SIG-M5 treated with dmso at 0.1 percent for 504 hours (cell line): ENCODE data around the gene TFAP2A.

Source experiments
- DNase-seq: peaks from one replicate; lab custom pipeline; 2025; ENCODE audit not compliant: unreplicated experiment; lab: John Stamatoyannopoulos, UW

The TFAP2A gene

GRCh38 chr6:10414756-10415616 is at the start of gene TFAP2A:
TFAP2A (minus strand) TSS chr6:10415074; CDS start chr6:10414991, 83 bp downstream.
- DNase-seq, result peak; percentile 27

GRCh38 chr6:10463491-10464481 is 48.9 kb upstream of the TFAP2A start:
- no peak for DNase-seq

- no peak for DNase-seq
Observed at GRCh38 chr6:10463040-10463439, 48.2 kb upstream of the TFAP2A start.

- DNase-seq, result no peak
Observed at GRCh38 chr6:10461850-10462249, 47.0 kb upstream of the TFAP2A start.

- DNase-seq, result no peak
Observed at GRCh38 chr6:10460096-10460495, 45.2 kb upstream of the TFAP2A start.

GRCh38 chr6:10458287-10458686 is 43.4 kb upstream of the TFAP2A start:
- no peak for DNase-seq

GRCh38 chr6:10453596-10453995 is 38.7 kb upstream of the TFAP2A start:
- DNase-seq, result no peak

GRCh38 chr6:10451828-10452509 is 37.1 kb upstream of the TFAP2A start:
- no peak for DNase-seq

- DNase-seq, result no peak
Observed at GRCh38 chr6:10451394-10451793, 36.5 kb upstream of the TFAP2A start.

- no peak for DNase-seq
Observed at GRCh38 chr6:10449751-10450150, 34.9 kb upstream of the TFAP2A start.

GRCh38 chr6:10448096-10448495 is 33.2 kb upstream of the TFAP2A start:
- DNase-seq, result no peak

GRCh38 chr6:10446548-10446947 is 31.7 kb upstream of the TFAP2A start:
- DNase-seq, result no peak

- DNase-seq, result no peak
Observed at GRCh38 chr6:10441655-10442009, 26.8 kb upstream of the TFAP2A start.

GRCh38 chr6:10441004-10441654 is 26.3 kb upstream of the TFAP2A start:
- DNase-seq, result no peak

GRCh38 chr6:10437891-10438290 is 23.0 kb upstream of the TFAP2A start:
- no peak for DNase-seq

- DNase-seq, result peak; percentile 48
Observed at GRCh38 chr6:10434235-10434634, 19.4 kb upstream of the TFAP2A start.

GRCh38 chr6:10433322-10433721 is 18.4 kb upstream of the TFAP2A start:
- DNase-seq, result no peak

- no peak for DNase-seq
Observed at GRCh38 chr6:10431423-10432164, 16.7 kb upstream of the TFAP2A start.

GRCh38 chr6:10429638-10430427 is 15.0 kb upstream of the TFAP2A start:
- DNase-seq, result peak; percentile 57
